Upper lobe of left lung (tissue), 4 donors: Measurements from ENCODE around the gene TMEM108.

Source experiments
- POLR2A ChIP-seq, 4 donors: fragments of 450-650 bp; IDR thresholded peaks; one replicate each; pipeline ENCODE4 v1.5.1; 2016 to 2017; ENCODE audit warnings: antibody characterized with exemption in 4 of 4, mild to moderate bottlenecking in 2 of 4
- TF ChIP-seq, protein P1 (sequence below), 6 experiments: fragments of 450-650 bp in 4 of 6; fragments of 200-600 bp in 2 of 6; sonication (generic) in 2 of 6; IDR thresholded peaks; one replicate each; pipeline ENCODE4 v1.5.1; 2016 to 2019; ENCODE audit warnings: antibody characterized with exemption in 6 of 6

DNA sequence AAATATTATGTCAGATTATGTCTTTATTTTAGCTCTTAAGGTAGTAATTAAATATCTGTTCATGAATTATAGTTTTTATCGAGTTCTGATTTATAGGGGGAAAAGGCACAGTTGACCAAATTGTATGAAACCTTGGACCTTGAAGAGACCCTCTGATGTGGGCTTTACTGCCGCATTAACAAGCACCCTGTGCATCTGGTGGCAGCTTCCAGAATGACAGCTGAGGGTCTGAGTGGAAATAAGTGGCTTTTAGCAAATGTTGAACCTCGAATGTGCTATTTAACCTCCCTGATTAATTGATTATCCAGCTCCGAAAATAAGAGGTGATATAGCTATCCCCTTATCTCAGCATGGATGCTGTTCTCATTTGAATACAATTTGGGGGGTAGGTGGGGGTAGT is 87.0 kb downstream of the TMEM108 start:
- TF ChIP-seq, protein P1, sequence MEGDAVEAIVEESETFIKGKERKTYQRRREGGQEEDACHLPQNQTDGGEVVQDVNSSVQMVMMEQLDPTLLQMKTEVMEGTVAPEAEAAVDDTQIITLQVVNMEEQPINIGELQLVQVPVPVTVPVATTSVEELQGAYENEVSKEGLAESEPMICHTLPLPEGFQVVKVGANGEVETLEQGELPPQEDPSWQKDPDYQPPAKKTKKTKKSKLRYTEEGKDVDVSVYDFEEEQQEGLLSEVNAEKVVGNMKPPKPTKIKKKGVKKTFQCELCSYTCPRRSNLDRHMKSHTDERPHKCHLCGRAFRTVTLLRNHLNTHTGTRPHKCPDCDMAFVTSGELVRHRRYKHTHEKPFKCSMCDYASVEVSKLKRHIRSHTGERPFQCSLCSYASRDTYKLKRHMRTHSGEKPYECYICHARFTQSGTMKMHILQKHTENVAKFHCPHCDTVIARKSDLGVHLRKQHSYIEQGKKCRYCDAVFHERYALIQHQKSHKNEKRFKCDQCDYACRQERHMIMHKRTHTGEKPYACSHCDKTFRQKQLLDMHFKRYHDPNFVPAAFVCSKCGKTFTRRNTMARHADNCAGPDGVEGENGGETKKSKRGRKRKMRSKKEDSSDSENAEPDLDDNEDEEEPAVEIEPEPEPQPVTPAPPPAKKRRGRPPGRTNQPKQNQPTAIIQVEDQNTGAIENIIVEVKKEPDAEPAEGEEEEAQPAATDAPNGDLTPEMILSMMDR (IDR thresholded peaks at IDR 0.05), result no peak
- TF ChIP-seq POLR2A (IDR thresholded peaks at IDR 0.05), result no peak
